Measurements from ENCODE around the gene TMEFF1.

DNA sequence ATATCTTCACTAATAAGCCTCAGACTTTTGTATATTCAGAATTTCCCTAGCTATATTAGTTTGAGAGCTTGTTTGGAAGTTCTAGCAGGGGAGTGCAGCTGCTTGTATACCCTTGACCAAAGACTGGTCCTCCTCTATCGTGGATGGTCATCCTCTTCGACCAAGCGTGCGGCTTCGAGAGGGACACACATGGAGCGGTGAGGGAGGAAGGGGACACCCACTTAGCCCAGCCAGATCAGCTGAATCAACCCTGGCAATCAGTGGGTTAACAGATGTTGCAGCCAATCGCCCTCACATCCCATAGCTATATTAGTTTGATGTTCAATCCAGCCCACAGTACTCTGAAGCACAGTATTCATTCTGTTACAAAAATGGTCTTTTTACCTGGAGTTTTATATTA lies 108.1 kb downstream of the TMEFF1 start:
- TF ChIP-seq, protein P1, sequence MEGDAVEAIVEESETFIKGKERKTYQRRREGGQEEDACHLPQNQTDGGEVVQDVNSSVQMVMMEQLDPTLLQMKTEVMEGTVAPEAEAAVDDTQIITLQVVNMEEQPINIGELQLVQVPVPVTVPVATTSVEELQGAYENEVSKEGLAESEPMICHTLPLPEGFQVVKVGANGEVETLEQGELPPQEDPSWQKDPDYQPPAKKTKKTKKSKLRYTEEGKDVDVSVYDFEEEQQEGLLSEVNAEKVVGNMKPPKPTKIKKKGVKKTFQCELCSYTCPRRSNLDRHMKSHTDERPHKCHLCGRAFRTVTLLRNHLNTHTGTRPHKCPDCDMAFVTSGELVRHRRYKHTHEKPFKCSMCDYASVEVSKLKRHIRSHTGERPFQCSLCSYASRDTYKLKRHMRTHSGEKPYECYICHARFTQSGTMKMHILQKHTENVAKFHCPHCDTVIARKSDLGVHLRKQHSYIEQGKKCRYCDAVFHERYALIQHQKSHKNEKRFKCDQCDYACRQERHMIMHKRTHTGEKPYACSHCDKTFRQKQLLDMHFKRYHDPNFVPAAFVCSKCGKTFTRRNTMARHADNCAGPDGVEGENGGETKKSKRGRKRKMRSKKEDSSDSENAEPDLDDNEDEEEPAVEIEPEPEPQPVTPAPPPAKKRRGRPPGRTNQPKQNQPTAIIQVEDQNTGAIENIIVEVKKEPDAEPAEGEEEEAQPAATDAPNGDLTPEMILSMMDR (IDR thresholded peaks at IDR 0.05) = no peak
- no peak for TF ChIP-seq POLR2A (IDR thresholded peaks at IDR 0.05)
